Omental fat pad (tissue), 4 donors: Measurements from ENCODE around the gene SRCIN1. TPM values are rescaled to one million over a fixed set of nuclear protein-coding genes. Genes with fewer than 3 reads are reported as not detected.
A peak's percentile ranks its signal among the peaks of the same experiment; 100 is the strongest.
"Not testable (repeated sequence)": the region's sequence is repeated elsewhere in the genome, so short reads cannot be mapped to it uniquely, and the experiment has no call there.

Source experiments
- ATAC-seq: fragments of 150-250 bp; one replicate; pipeline ENCODE4 v1.9.1; 2016; ENCODE audit warnings: mild to moderate bottlenecking, moderate library complexity; ENCODE audit not compliant: low FRiP score
- DNase-seq: peaks from one replicate; pipeline ENCODE4 v3.0.0-alpha.2; 2019; ENCODE audit warnings: low spot score
- CTCF ChIP-seq, 3 donors: fragments of 450-650 bp; IDR thresholded peaks; one replicate each; pipeline ENCODE4 v1.5.1; 2016 to 2017; ENCODE audit warnings: antibody characterized with exemption in 3 of 3, mild to moderate bottlenecking in 3 of 3, moderate library complexity in 2 of 3
- total RNA-seq, 4 donors: library from RNA; depleted of rRNA; stranded (reverse); fragments of >200 nt; gene quantifications; one replicate each; pipeline ENCODE4 v1.1.0, GENCODE V29; 2016

Gene SRCIN1
- 1 to 10 TPM; 1.2 to 5.6 (median 2.7) TPM for total RNA-seq

GRCh38 chr17:38605841-38606645 lies at the start of gene SRCIN1:
SRCIN1 (minus strand) TSS chr17:38605952; CDS start chr17:38605705, 247 bp downstream.
- no peak for ATAC-seq
- peak in 1 of 3 donors; percentile 49 for TF ChIP-seq CTCF (IDR thresholded peaks at IDR 0.05)
- no peak for DNase-seq

DNA sequence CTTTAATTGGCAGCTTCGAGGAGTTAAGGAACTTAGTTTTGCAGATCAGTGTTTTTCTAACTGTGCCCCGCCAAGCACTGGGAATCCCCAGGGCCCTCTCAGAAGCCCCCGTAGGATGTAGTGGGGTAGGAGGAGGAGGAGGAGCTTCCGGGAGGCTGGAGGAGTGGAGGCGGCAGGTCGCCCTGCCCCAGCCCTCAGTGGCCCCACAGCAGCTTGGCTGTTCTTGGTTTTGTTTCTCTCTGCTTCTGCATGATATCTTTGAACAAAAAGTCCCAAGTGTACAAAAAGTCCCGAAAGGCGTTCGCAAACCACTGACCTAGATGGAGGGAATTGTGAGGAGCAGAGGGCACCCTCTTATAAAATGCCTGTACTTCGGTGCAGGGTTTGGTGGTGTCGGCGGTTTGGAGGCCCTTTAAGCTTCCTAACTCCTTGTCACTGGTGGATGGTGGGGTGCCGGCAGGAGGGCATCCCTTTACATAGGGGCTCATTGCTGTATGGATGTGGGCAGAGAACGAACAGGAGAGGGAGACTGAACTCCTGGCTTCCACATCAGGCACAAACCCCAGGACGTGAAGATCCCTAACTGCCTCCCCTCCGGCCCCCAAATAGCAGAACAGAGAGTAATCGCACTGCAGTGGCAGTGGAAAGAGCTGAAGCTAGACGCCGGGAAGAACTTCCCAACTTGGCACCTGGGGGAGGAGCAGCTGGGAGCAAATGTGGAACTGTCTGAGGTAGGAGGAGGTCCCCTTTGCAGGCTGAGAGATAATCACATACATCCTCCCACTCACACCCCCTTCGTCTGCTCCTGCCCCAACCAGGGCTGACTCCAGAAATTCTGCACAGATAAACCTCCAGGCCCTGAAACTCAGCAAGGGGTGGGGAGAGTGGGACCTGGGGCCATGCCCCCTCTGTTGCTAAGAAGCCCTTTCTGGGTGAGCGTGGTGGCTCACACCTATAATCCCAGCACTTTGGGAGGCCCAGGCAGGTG lies 49.0 kb upstream of the SRCIN1 start:
- DNase-seq (no peak), ATAC-seq (no peak)
- no peak for TF ChIP-seq CTCF (IDR thresholded peaks at IDR 0.05)

- DNase-seq (no peak), ATAC-seq (no peak)
- no peak for TF ChIP-seq CTCF (IDR thresholded peaks at IDR 0.05)
These were observed 47.9 kb upstream of the SRCIN1 start for GRCh38 chr17:38653679-38654078.

DNA sequence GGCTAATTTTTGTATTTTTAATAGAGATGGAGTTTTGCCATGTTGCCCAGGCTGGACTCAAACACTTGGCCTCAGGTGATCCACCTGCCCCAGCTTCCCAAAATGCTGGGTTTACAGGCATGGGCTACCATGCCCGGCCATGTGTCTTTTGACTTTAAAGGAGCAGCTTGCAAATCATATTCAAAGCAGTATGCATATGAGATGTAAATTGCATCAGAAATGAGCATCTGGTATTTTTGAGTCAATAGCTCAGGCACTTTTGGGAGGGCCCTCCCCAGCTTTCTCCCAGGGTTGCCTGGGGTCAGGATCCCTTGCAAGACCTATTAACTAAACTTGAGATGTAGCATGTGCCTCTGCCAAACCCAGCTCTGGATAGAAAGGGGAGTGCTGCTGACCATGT lies 47.5 kb upstream of the SRCIN1 start:
- ATAC-seq (no peak), DNase-seq (no peak)
- TF ChIP-seq CTCF (IDR thresholded peaks at IDR 0.05), result no peak

- not testable (repeated sequence) for DNase-seq, ATAC-seq
These were observed 45.0 kb upstream of the SRCIN1 start for GRCh38 chr17:38650653-38651173.

DNA sequence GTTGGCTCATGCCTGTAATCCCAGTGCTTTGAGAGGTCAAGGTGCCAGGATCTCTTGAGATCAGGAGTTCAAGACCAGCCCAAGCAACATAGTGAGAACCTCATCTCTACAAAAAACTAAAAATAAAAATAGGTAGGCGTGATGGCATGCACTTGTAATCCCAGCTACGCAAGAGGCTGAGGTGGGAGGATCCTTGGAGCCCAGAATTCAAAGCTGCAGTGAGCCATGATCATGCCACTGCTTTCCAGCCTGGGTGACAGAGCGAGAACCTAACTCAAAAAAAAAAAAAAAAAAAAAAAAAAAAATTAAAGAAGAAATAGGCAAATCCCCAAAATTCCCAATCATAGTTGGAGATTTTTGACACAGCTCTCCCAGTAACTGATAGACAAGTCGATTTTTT lies 32.2 kb upstream of the SRCIN1 start:
- ATAC-seq, result no peak
- no peak for TF ChIP-seq CTCF (IDR thresholded peaks at IDR 0.05)

GRCh38 chr17:38636054-38636453 lies 30.3 kb upstream of the SRCIN1 start:
- DNase-seq (no peak), ATAC-seq (no peak)
- TF ChIP-seq CTCF (IDR thresholded peaks at IDR 0.05), result no peak

More for the DNA sequence above, 32.2 kb upstream of the SRCIN1 start:
- no peak for DNase-seq
